Measurements from ENCODE around the gene RNF123.

DNA sequence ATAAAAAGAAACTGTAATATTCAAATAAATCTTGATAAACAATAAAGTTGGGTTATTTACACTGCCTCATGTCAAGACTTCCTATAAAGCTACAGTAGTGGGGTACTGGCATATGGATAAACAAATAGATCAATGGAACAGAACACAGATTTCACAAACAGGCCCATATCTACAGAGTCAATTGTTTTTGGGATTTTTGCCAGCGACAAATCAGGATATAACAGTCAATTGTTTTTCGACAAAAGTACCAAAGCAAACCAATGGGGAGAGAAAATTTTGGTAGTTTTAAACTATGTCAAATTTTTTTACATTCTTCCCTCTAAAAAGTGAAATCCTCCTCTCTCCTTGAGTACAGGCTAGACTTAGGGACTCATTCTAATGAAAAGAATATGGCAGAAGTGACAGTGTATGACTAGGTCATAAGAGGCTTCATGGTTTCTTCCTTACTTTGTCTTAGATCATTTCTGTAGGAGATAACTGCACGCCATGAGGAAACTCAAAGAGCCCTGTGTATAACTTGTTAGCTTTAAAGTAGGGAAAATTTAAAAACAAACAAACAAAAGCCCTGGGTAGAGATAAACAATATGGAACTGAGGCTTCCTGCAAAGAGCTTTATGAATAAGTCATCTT lies 80.0 kb downstream of the RNF123 start:
- TF ChIP-seq, protein P1, sequence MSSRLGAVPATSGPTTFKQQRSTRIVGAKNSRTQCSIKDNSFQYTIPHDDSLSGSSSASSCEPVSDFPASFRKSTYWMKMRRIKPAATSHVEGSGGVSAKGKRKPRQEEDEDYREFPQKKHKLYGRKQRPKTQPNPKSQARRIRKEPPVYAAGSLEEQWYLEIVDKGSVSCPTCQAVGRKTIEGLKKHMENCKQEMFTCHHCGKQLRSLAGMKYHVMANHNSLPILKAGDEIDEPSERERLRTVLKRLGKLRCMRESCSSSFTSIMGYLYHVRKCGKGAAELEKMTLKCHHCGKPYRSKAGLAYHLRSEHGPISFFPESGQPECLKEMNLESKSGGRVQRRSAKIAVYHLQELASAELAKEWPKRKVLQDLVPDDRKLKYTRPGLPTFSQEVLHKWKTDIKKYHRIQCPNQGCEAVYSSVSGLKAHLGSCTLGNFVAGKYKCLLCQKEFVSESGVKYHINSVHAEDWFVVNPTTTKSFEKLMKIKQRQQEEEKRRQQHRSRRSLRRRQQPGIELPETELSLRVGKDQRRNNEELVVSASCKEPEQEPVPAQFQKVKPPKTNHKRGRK (CRISPR knock-in tag; IDR thresholded peaks at IDR 0.05; ENCODE audit: borderline replicate concordance): no peak
- TF ChIP-seq, protein P2, sequence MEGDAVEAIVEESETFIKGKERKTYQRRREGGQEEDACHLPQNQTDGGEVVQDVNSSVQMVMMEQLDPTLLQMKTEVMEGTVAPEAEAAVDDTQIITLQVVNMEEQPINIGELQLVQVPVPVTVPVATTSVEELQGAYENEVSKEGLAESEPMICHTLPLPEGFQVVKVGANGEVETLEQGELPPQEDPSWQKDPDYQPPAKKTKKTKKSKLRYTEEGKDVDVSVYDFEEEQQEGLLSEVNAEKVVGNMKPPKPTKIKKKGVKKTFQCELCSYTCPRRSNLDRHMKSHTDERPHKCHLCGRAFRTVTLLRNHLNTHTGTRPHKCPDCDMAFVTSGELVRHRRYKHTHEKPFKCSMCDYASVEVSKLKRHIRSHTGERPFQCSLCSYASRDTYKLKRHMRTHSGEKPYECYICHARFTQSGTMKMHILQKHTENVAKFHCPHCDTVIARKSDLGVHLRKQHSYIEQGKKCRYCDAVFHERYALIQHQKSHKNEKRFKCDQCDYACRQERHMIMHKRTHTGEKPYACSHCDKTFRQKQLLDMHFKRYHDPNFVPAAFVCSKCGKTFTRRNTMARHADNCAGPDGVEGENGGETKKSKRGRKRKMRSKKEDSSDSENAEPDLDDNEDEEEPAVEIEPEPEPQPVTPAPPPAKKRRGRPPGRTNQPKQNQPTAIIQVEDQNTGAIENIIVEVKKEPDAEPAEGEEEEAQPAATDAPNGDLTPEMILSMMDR (IDR thresholded peaks at IDR 0.05): no peak
- no peak for TF ChIP-seq ATF6 (CRISPR knock-in tag; IDR thresholded peaks at IDR 0.05)
- TF ChIP-seq FOXJ3 (CRISPR knock-in tag; IDR thresholded peaks at IDR 0.05; ENCODE audit: borderline replicate concordance): no peak
- no peak for TF ChIP-seq ZMAT4 (CRISPR knock-in tag; IDR thresholded peaks at IDR 0.05)
- no peak for TF ChIP-seq USF2 (CRISPR knock-in tag; IDR thresholded peaks at IDR 0.05)
- no peak for TF ChIP-seq E2F1 (CRISPR knock-in tag; IDR thresholded peaks at IDR 0.05)
- TF ChIP-seq CREB1 (CRISPR knock-in tag; IDR thresholded peaks at IDR 0.05): no peak
